Measurements from ENCODE around the gene ATP4A. TPM values are rescaled to one million over a fixed set of nuclear protein-coding genes. Genes with fewer than 3 reads are reported as not detected.

The ATP4A gene
- total RNA-seq, 3 donors from 2014 or later: not detected

- no peak for DNase-seq (ENCODE audit: low spot score in 2 of 2)
- no peaks in the 10 kb centered on the region for H3K36me3 ChIP-seq
- no peak overlapping the region for H3K4me3 ChIP-seq
- intact Hi-C loops (cut with DNase I; ENCODE audit: low total_unique reads): no loop called here
- TF ChIP-seq CTCF (IDR thresholded peaks at IDR 0.05) (no peak), POLR2AphosphoS5 (IDR thresholded peaks at IDR 0.05) (no peak), POLR2A (IDR thresholded peaks at IDR 0.05) (no peak)
- H3K4me1 ChIP-seq: no peaks in the 10 kb centered on the region
- peaks cover 0 to 52% of the 10 kb centered on the region in 2 donors for H3K27me3 ChIP-seq
- no peaks in the 10 kb centered on the region for H3K9me3 ChIP-seq
- no peak overlapping the region for H3K27ac ChIP-seq
Measured at GRCh38 chr19:35531291-35531690, 32.2 kb downstream of the ATP4A start.

GRCh38 chr19:35529241-35530218 lies 33.9 kb downstream of the ATP4A start:
- no peak for TF ChIP-seq POLR2AphosphoS5 (IDR thresholded peaks at IDR 0.05)
- TF ChIP-seq POLR2A (IDR thresholded peaks at IDR 0.05): no peak
- no peak for TF ChIP-seq CTCF (IDR thresholded peaks at IDR 0.05)
- Histone ChIP-seq H3K36me3 (no peaks in the 10 kb centered on the region), H3K4me1 (no peaks in the 10 kb centered on the region), H3K27me3 (peaks cover 0 to 66% of the 10 kb centered on the region in 2 donors), H3K9me3 (no peaks in the 10 kb centered on the region), H3K27ac (no peak overlapping the region), H3K4me3 (no peak overlapping the region)
- no peak for DNase-seq (ENCODE audit: low spot score in 2 of 2)
- intact Hi-C loops (cut with DNase I; ENCODE audit: low total_unique reads): no loop called here

- TF ChIP-seq CTCF (IDR thresholded peaks at IDR 0.05): no peak
- no peak for TF ChIP-seq POLR2AphosphoS5 (IDR thresholded peaks at IDR 0.05)
- no peak for TF ChIP-seq POLR2A (IDR thresholded peaks at IDR 0.05)
- no peak within 1 kb of the TSS for H3K4me3 ChIP-seq
- DNase-seq (ENCODE audit: low spot score in 2 of 2): no peak
- H3K36me3 ChIP-seq: no peaks in the 10 kb centered on the region
- H3K4me1 ChIP-seq: no peaks in the 10 kb centered on the region
- intact Hi-C loops (cut with DNase I; ENCODE audit: low total_unique reads): no loop called here
- H3K27ac ChIP-seq: no peak within 1 kb of the TSS
- H3K27me3 ChIP-seq: peaks cover 0 to 55% of the 10 kb centered on the region in 2 donors
- H3K9me3 ChIP-seq: no peaks in the 10 kb centered on the region
Measured at GRCh38 chr19:35528218-35529038, 35.0 kb downstream of the ATP4A start, which contains the start of gene SBSN. TSS of gene SBSN (minus strand) at chr19:35528311. CDS start at chr19:35528281, 30 bp downstream.

- TF ChIP-seq CTCF (IDR thresholded peaks at IDR 0.05): no peak
- TF ChIP-seq POLR2A (IDR thresholded peaks at IDR 0.05): no peak
- no peak for TF ChIP-seq POLR2AphosphoS5 (IDR thresholded peaks at IDR 0.05)
- H3K9me3 ChIP-seq: no peaks in the 10 kb centered on the region
- H3K36me3 ChIP-seq: no peaks in the 10 kb centered on the region
- H3K27ac ChIP-seq: no peak overlapping the region
- peaks cover 0 to 46% of the 10 kb centered on the region in 2 donors for H3K27me3 ChIP-seq
- no peaks in the 10 kb centered on the region for H3K4me1 ChIP-seq
- intact Hi-C loops (cut with DNase I; ENCODE audit: low total_unique reads): no loop called here
- DNase-seq (ENCODE audit: low spot score in 2 of 2): no peak
- H3K4me3 ChIP-seq: no peak overlapping the region
Measured at GRCh38 chr19:35525873-35526272, 37.6 kb downstream of the ATP4A start.
